ENCODE measurements around the gene CCDC122.

The CCDC122 gene

GRCh38 chr13:43881580-43881979, 2.0 kb upstream of the CCDC122 start:
- H2BK5ac ChIP-seq (ENCODE audit: low read length) = no peak overlapping the region
- H4K91ac ChIP-seq (ENCODE audit: low read depth, low read length, poor library complexity) = no peak overlapping the region
- peaks cover 0 to 4% of the 10 kb centered on the region in 2 donors for H3K4me1 ChIP-seq (ENCODE audit: control insufficient read depth in 2 of 2, insufficient read depth in 1 of 2, low read depth in 1 of 2, low read length in 2 of 2)
- no peaks in the 10 kb centered on the region for H3K9me3 ChIP-seq (replicated peaks in 1 of 2; ENCODE audit: control insufficient read depth in 2 of 2, insufficient read depth in 1 of 2, low read depth in 1 of 2, low read length in 2 of 2)
- no peak overlapping the region for H3K23ac ChIP-seq (ENCODE audit: low read depth, low read length, poor library complexity)
- H3K79me1 ChIP-seq (ENCODE audit: low read depth, low read length) = no peaks in the 10 kb centered on the region
- H3K27me3 ChIP-seq (ENCODE audit: control insufficient read depth in 3 of 3, insufficient read depth in 3 of 3, low read depth in 1 of 3, low read length in 3 of 3) = peaks cover 3 to 20% (median 12%) of the 10 kb centered on the region in 3 experiments
- no peak overlapping the region for H3K9ac ChIP-seq (ENCODE audit: low read depth, low read length, poor library complexity)
- H2BK15ac ChIP-seq (ENCODE audit: low read length) = no peak overlapping the region
- no peak overlapping the region for H3K14ac ChIP-seq (ENCODE audit: low read length)
- H3K27ac ChIP-seq (replicated peaks; ENCODE audit: low read length) = no peak overlapping the region
- H2AK5ac ChIP-seq (ENCODE audit: low read depth, low read length) = no peak overlapping the region
- no peak overlapping the region for H3K4me2 ChIP-seq (ENCODE audit: insufficient read depth, low read length, poor library complexity, severe bottlenecking)
- H2AFZ ChIP-seq (ENCODE audit: low read length) = no peak overlapping the region
- no peak overlapping the region for H3K18ac ChIP-seq (ENCODE audit: low read length)
- no peak overlapping the region for H3K4ac ChIP-seq (ENCODE audit: low read length)
- H2BK120ac ChIP-seq (ENCODE audit: low read depth, low read length) = no peak overlapping the region
- no peak overlapping the region for H3K4me3 ChIP-seq (ENCODE audit: low read length in 2 of 2)
- no peak for DNase-seq (ENCODE audit: low spot score)
- H2BK12ac ChIP-seq (ENCODE audit: low read length) = no peak overlapping the region
- no peaks in the 10 kb centered on the region for H3K36me3 ChIP-seq (replicated peaks in 1 of 2; ENCODE audit: control insufficient read depth in 2 of 2, insufficient read depth in 2 of 2, low read length in 2 of 2)
- no peak overlapping the region for H4K8ac ChIP-seq (ENCODE audit: low read depth, low read length)

GRCh38 chr13:43880926-43881325, 1.4 kb upstream of the CCDC122 start:
- no peak overlapping the region for H3K14ac ChIP-seq (ENCODE audit: low read length)
- no peaks in the 10 kb centered on the region for H3K9me3 ChIP-seq (replicated peaks in 1 of 2; ENCODE audit: control insufficient read depth in 2 of 2, insufficient read depth in 1 of 2, low read depth in 1 of 2, low read length in 2 of 2)
- no peak overlapping the region for H3K23ac ChIP-seq (ENCODE audit: low read depth, low read length, poor library complexity)
- no peak overlapping the region for H2AK5ac ChIP-seq (ENCODE audit: low read depth, low read length)
- H3K4me1 ChIP-seq (ENCODE audit: control insufficient read depth in 2 of 2, insufficient read depth in 1 of 2, low read depth in 1 of 2, low read length in 2 of 2) = peaks cover 0 to 4% of the 10 kb centered on the region in 2 donors
- H4K8ac ChIP-seq (ENCODE audit: low read depth, low read length) = no peak overlapping the region
- H3K36me3 ChIP-seq (replicated peaks in 1 of 2; ENCODE audit: control insufficient read depth in 2 of 2, insufficient read depth in 2 of 2, low read length in 2 of 2) = no peaks in the 10 kb centered on the region
- no peak overlapping the region for H2AFZ ChIP-seq (ENCODE audit: low read length)
- H3K27me3 ChIP-seq (ENCODE audit: control insufficient read depth in 3 of 3, insufficient read depth in 3 of 3, low read depth in 1 of 3, low read length in 3 of 3) = peaks cover 3 to 20% (median 12%) of the 10 kb centered on the region in 3 experiments
- H3K9ac ChIP-seq (ENCODE audit: low read depth, low read length, poor library complexity) = no peak overlapping the region
- no peak overlapping the region for H3K4me2 ChIP-seq (ENCODE audit: insufficient read depth, low read length, poor library complexity, severe bottlenecking)
- no peak overlapping the region for H3K4me3 ChIP-seq (ENCODE audit: low read length in 2 of 2)
- H3K18ac ChIP-seq (ENCODE audit: low read length) = no peak overlapping the region
- no peak overlapping the region for H4K91ac ChIP-seq (ENCODE audit: low read depth, low read length, poor library complexity)
- DNase-seq (ENCODE audit: low spot score) = no peak
- H2BK120ac ChIP-seq (ENCODE audit: low read depth, low read length) = no peak overlapping the region
- no peak overlapping the region for H2BK15ac ChIP-seq (ENCODE audit: low read length)
- H2BK12ac ChIP-seq (ENCODE audit: low read length) = no peak overlapping the region
- no peak overlapping the region for H2BK5ac ChIP-seq (ENCODE audit: low read length)
- H3K4ac ChIP-seq (ENCODE audit: low read length) = no peak overlapping the region
- no peaks in the 10 kb centered on the region for H3K79me1 ChIP-seq (ENCODE audit: low read depth, low read length)
- H3K27ac ChIP-seq (replicated peaks; ENCODE audit: low read length) = no peak overlapping the region

DNA sequence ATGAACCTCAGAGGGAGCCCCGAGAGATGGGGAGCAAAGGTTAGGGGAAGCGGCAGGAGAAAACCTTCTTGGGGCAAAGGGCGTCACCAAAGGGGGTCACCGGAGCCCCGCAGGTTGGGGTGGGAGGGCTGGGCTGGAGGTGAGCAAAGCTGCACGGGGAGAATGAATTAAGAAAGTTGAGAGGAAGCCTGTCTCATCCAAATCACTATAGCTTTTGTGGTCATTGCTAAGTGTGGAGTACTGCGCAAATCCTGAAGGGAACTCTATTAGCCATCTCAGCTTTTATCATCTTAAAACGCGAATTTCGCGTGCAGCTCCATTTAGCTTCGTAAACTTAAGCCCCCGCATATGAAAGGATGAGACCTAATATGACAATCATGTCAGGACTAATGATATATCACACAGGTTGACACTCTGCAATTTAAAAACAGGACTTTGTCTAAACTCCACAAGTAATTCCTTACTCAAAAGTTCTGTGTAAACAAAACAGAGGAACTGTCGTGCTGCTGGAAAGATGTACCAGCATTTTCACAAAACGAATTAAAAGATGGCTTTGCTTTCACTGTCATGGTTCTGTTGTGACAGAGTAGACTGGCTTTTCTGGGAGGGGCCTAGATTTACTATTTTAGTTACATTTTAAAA, 795 bp upstream of the CCDC122 start:
- H3K4me1 ChIP-seq (ENCODE audit: control insufficient read depth in 2 of 2, insufficient read depth in 1 of 2, low read depth in 1 of 2, low read length in 2 of 2) = peaks cover 0 to 4% of the 10 kb centered on the region in 2 donors
- peak overlapping the region; percentile 71 to 91 for H3K4me3 ChIP-seq (ENCODE audit: low read length in 2 of 2)
- WGBS, 2 donors (ENCODE audit: extremely low coverage in 2 of 2, insufficient read length in 2 of 2, insufficient replicate concordance in 1 of 2) = no CpG with 5 or more reads among the region's 15 CpGs
- no peak overlapping the region for H2BK120ac ChIP-seq (ENCODE audit: low read depth, low read length)
- no peak overlapping the region for H2AK5ac ChIP-seq (ENCODE audit: low read depth, low read length)
- H3K4me2 ChIP-seq (ENCODE audit: insufficient read depth, low read length, poor library complexity, severe bottlenecking) = peak overlapping the region; percentile 100
- no peak for DNase-seq (ENCODE audit: low spot score)
- H4K91ac ChIP-seq (ENCODE audit: low read depth, low read length, poor library complexity) = no peak overlapping the region
- H2AFZ ChIP-seq (ENCODE audit: low read length) = peak overlapping the region; percentile 96
- no peaks in the 10 kb centered on the region for H3K9me3 ChIP-seq (replicated peaks in 1 of 2; ENCODE audit: control insufficient read depth in 2 of 2, insufficient read depth in 1 of 2, low read depth in 1 of 2, low read length in 2 of 2)
- peak overlapping the region; percentile 97 for H3K18ac ChIP-seq (ENCODE audit: low read length)
- peak overlapping the region; percentile 82 for H3K23ac ChIP-seq (ENCODE audit: low read depth, low read length, poor library complexity)
- peaks cover 3 to 20% (median 12%) of the 10 kb centered on the region in 3 experiments for H3K27me3 ChIP-seq (ENCODE audit: control insufficient read depth in 3 of 3, insufficient read depth in 3 of 3, low read depth in 1 of 3, low read length in 3 of 3)
- no peak overlapping the region for H2BK12ac ChIP-seq (ENCODE audit: low read length)
- no peaks in the 10 kb centered on the region for H3K36me3 ChIP-seq (replicated peaks in 1 of 2; ENCODE audit: control insufficient read depth in 2 of 2, insufficient read depth in 2 of 2, low read length in 2 of 2)
- no peaks in the 10 kb centered on the region for H3K79me1 ChIP-seq (ENCODE audit: low read depth, low read length)
- no peak overlapping the region for H2BK5ac ChIP-seq (ENCODE audit: low read length)
- H2BK15ac ChIP-seq (ENCODE audit: low read length) = peak overlapping the region; percentile 90
- no peak overlapping the region for H4K8ac ChIP-seq (ENCODE audit: low read depth, low read length)
- H3K9ac ChIP-seq (ENCODE audit: low read depth, low read length, poor library complexity) = peak overlapping the region; percentile 91
- H3K14ac ChIP-seq (ENCODE audit: low read length) = no peak overlapping the region
- H3K4ac ChIP-seq (ENCODE audit: low read length) = no peak overlapping the region
- H3K27ac ChIP-seq (replicated peaks; ENCODE audit: low read length) = no peak overlapping the region

- H4K91ac ChIP-seq (ENCODE audit: low read depth, low read length, poor library complexity) = no peak within 1 kb of the TSS
- no peaks in the 10 kb centered on the region for H3K79me1 ChIP-seq (ENCODE audit: low read depth, low read length)
- peaks cover 3 to 20% (median 12%) of the 10 kb centered on the region in 3 experiments for H3K27me3 ChIP-seq (ENCODE audit: control insufficient read depth in 3 of 3, insufficient read depth in 3 of 3, low read depth in 1 of 3, low read length in 3 of 3)
- H3K36me3 ChIP-seq (replicated peaks in 1 of 2; ENCODE audit: control insufficient read depth in 2 of 2, insufficient read depth in 2 of 2, low read length in 2 of 2) = no peaks in the 10 kb centered on the region
- H2BK12ac ChIP-seq (ENCODE audit: low read length) = no peak within 1 kb of the TSS
- no CpG with 5 or more reads among the region's 48 CpGs for WGBS, 2 donors (ENCODE audit: extremely low coverage in 2 of 2, insufficient read length in 2 of 2, insufficient replicate concordance in 1 of 2)
- H2BK5ac ChIP-seq (ENCODE audit: low read length) = no peak within 1 kb of the TSS
- no peak within 1 kb of the TSS for H4K8ac ChIP-seq (ENCODE audit: low read depth, low read length)
- no peak within 1 kb of the TSS for H3K27ac ChIP-seq (replicated peaks; ENCODE audit: low read length)
- H3K18ac ChIP-seq (ENCODE audit: low read length) = peak within 1 kb of the TSS; percentile 97
- H3K23ac ChIP-seq (ENCODE audit: low read depth, low read length, poor library complexity) = peak within 1 kb of the TSS; percentile 82
- H3K9ac ChIP-seq (ENCODE audit: low read depth, low read length, poor library complexity) = peak within 1 kb of the TSS; percentile 91
- peak within 1 kb of the TSS; percentile 90 for H2BK15ac ChIP-seq (ENCODE audit: low read length)
- H3K14ac ChIP-seq (ENCODE audit: low read length) = peak within 1 kb of the TSS; percentile 90
- H2AK5ac ChIP-seq (ENCODE audit: low read depth, low read length) = no peak within 1 kb of the TSS
- H3K4ac ChIP-seq (ENCODE audit: low read length) = no peak within 1 kb of the TSS
- peak within 1 kb of the TSS; percentile 100 for H3K4me2 ChIP-seq (ENCODE audit: insufficient read depth, low read length, poor library complexity, severe bottlenecking)
- DNase-seq (ENCODE audit: low spot score) = no peak
- peak within 1 kb of the TSS; percentile 34 for H2BK120ac ChIP-seq (ENCODE audit: low read depth, low read length)
- H2AFZ ChIP-seq (ENCODE audit: low read length) = peak within 1 kb of the TSS; percentile 96
- no peaks in the 10 kb centered on the region for H3K9me3 ChIP-seq (replicated peaks in 1 of 2; ENCODE audit: control insufficient read depth in 2 of 2, insufficient read depth in 1 of 2, low read depth in 1 of 2, low read length in 2 of 2)
- H3K4me3 ChIP-seq (ENCODE audit: low read length in 2 of 2) = peak within 1 kb of the TSS; percentile 71 to 91
- peaks cover 0 to 4% of the 10 kb centered on the region in 2 donors for H3K4me1 ChIP-seq (ENCODE audit: control insufficient read depth in 2 of 2, insufficient read depth in 1 of 2, low read depth in 1 of 2, low read length in 2 of 2)
Observed at GRCh38 chr13:43879755-43880181, 228 bp upstream of the CCDC122 start, which contains the start of gene LACC1. Gene LACC1 (plus strand): TSS chr13:43879904. CDS start chr13:43880986, 1,082 bp downstream.

Data from neuronal stem cell (in vitro differentiated cells).